Caki2 (cell line): ENCODE results near the gene FAAP100. TPM values are rescaled to one million over a fixed set of nuclear protein-coding genes. Genes with fewer than 3 reads are reported as not detected.

Experiments
- total RNA-seq: library from RNA; depleted of rRNA; stranded (reverse); fragments of >200 nt; shearing (Covaris generic); gene quantifications from 2 replicates; pipeline ENCODE4 v1.2.3, GENCODE V29; 2014; ENCODE audit warnings: low replicate concordance; rRNA removed

FAAP100 gene
- total RNA-seq, 1 experiment from 2014 or later, result 41.5 TPM

Other genes starting within 250 kb of the FAAP100 start
- 4.4 and 11.9 TPM in 2 replicates for gene BAHCC1, start 156.9 kb downstream of the FAAP100 start, total RNA-seq
- 3,719 and 3,770 TPM in 2 replicates for gene ACTG1, start 39.6 kb downstream of the FAAP100 start, total RNA-seq
- gene FSCN2, start 24.0 kb downstream of the FAAP100 start, total RNA-seq, result 0.37 and 1.6 TPM in 2 replicates
- gene NPLOC4, start 84.8 kb upstream of the FAAP100 start, total RNA-seq, result 79.9 and 88.1 TPM in 2 replicates
- gene TSPAN10, start 84.8 kb upstream of the FAAP100 start, total RNA-seq, result 9.6 and 18.9 TPM in 2 replicates
- 1.4 TPM in 1 of 2 replicates, not detected in the other for gene PDE6G, start 104.2 kb upstream of the FAAP100 start, total RNA-seq
- gene OXLD1, start 114.3 kb upstream of the FAAP100 start, total RNA-seq, result 76.2 and 103 TPM in 2 replicates
- gene CCDC137, start 114.4 kb upstream of the FAAP100 start, total RNA-seq, result 33.8 and 39.2 TPM in 2 replicates
- gene ARL16, start 131.4 kb upstream of the FAAP100 start, total RNA-seq, result 75.3 and 89.9 TPM in 2 replicates
- gene HGS, start 131.7 kb upstream of the FAAP100 start, total RNA-seq, result 87.1 and 96.6 TPM in 2 replicates
- gene MRPL12, start 151.0 kb upstream of the FAAP100 start, total RNA-seq, result 185 and 238 TPM in 2 replicates
- gene SLC25A10, start 159.9 kb upstream of the FAAP100 start, total RNA-seq, result 93.2 and 105 TPM in 2 replicates